GM21367 (cell line): ENCODE measurements around the gene FAM20A.

ENCODE experiments used
- ATAC-seq: cut with Tn5 transposase; IDR thresholded peaks from one replicate; pipeline ENCODE4 v1.9.1; 2021; ENCODE audit not compliant: unreplicated experiment

Gene FAM20A

GRCh38 chr17:68600931-68601564 is at the start of gene FAM20A:
FAM20A (minus strand) TSS chr17:68601367; CDS start chr17:68600666, 701 bp downstream.
- ATAC-seq, result no peak

DNA sequence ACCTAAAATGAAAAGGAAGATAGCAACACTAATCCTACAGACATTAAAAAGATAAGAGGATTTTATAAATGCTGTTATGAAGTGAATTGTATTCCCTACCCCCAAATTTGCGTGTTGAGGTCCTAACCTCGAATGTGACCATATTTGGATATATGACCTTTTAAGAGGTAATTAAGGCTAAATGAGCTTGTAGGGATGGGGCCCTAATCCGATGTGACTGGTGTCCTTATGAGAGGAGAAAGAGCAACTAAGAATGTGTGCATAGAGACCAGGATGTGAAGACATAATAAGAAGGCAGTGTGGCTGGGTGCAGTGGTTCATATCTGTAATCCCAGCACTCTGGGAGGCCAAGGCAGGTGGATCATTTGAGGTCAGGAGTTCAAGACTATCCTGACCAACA is 48.2 kb upstream of the FAM20A start:
- no peak for ATAC-seq

DNA sequence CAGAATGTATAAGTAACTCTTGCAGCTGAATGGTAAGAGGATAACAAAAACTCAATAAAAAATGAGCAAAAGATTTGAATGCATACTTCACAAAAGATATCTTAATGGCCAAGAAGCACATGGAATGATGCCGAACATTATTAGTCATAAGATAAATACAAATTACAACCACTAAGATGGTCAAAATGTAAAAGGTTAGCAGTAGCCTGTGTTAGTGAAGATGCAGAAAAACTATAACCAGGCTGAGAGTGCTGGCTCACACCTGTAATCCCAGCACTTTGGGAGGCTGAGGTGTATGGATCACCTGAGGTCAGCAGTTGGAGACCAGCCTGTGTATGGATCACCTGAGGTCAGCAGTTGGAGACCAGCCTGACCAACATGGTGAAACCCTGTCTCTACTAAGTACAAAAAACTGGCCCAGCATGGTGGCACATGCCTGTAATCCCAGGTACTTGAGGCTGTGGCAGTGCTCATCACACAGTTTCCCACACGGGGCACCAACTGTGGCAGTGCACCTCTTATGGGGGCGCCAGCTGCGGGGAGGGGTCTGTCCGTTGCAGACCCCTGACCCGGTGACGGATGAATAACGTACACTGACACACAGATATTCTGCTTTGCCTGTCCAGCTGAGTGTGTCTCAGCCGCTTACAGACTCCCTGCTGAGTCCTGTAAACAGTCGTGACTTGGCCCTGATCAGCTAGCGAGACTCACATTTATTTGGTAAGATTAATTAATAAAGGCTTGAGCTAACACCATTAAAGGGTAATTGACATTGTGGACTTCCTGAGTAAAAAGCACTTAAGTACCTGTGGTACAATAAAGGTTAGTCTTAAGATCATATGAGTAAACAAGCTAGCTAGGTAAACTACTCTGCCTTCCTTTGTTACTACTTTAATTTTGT is 45.7 kb upstream of the FAM20A start:
- ATAC-seq, result no peak

DNA sequence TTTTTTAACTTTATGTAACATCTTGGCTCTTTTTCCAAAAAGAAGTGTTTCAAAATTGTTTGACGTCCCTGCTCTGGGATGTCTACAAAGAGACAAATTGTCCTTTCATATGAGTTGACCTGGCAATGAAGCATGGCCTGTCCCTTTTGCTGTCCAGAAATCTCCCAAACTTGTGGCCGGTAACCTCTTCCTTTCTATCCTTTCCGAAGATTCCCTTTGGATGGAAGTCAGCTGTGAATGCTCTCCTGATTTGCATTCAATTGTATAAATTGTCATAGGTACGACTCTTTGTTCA is 40.9 kb upstream of the FAM20A start:
- ATAC-seq, result no peak

DNA sequence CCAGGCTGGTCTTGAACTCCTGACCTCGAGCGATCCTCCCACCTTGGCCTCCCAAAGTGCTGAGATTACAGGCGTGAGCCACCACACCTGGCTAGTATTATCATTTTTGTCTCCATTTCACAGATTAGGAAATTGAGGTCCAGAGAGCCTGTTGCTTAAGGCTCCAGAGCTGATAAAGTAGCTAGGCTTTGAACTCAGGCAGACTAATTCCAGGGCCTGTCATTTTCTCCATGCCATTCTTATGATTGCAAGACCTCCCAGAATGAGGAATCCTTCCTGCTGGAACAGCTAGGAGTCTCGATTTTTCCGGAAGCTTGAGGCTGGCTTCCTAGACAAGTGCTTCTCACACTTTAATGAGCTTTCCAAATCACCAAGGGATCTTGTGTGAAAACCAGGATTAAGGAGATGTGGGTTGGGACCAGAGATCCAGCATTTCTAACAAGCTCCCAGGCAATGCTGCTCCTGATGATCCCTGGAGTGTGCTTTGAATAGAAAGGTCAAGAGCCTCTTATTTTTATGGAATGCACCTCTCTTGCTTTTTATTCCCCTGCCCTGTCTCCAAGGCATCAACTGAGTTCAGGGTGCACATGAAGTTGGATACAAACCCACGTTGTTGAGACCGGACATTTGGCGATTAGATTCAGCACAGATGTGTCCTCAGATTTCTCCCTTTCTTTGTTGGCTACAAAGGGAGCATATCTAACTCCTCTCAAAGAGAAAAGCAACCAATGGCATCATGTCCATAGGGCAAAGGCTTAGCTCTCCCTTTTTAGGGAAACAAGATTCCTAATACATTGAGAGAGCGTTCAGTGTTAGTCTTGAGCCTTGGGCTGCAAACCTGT is 40.3 kb upstream of the FAM20A start:
- ATAC-seq, result no peak

GRCh38 chr17:68640242-68640989 is 39.2 kb upstream of the FAM20A start:
- no peak for ATAC-seq

GRCh38 chr17:68634345-68634876 is 33.2 kb upstream of the FAM20A start:
- no peak for ATAC-seq

DNA sequence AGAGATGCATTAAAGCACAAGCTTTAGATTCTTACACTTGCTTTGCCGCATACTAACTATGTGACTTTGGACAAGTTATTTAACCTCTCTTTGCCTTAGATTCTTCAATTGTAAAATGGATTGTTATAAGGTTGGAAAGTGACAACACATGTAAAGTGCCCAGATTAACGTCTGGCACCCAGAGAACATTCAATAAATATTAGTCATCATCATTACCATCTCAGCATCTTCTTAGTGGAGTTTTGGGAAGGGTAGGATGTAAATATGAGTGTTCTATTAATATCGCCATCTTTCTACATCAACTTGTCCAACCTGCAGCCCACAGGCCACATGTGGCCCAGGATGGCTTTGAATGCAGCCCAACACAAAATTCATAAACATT is 27.4 kb upstream of the FAM20A start:
- no peak for ATAC-seq

DNA sequence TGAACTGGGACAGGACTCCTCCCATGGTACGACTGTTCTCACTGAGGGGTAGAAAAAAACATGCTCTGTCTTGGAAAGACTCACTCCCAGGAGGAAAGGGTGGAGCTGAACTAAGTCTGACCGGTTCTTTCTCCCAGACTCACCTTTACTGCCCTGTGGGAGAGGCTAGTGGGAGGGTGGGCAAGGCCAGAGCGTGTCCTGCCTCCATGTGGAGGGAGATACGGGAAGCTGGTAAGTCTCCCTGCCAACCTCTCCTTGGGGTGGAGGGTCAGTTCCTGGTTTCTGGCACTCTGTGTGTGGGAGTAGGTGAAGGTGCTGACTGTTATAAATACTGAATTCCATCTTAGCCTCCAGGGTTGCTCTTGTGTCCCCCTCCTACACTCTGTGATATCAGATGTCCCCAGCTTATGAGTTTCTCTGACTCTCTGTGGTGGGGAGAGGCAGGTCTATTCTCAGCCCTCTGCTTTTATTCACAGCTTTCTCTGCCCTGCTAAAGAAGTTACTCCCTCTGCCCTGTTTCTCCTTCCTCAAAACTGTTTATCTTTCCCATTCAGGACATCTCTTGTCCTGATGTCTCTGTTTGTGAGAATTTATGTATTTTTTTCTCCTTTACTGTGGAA is 26.9 kb upstream of the FAM20A start:
- ATAC-seq, result no peak

DNA sequence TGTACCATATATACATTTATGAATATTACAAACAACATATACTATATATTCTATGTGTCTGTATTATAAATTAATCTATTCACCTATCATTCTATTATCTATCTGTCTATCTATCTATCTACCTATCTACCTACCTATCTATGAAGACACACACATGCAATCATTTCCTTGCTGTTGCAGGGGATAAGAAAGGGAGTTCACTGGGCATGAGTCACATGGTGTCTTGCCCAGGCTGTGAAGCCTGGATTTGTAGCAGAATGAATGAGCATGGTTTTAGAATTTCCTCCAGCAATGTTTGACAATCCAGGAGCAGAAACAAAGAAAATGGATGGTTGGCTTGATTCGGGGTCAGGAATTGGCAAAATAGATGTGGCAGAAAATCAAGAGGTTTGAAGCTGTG is 23.2 kb upstream of the FAM20A start:
- no peak for ATAC-seq

- ATAC-seq, result no peak
Observed at GRCh38 chr17:68623811-68624210, 22.6 kb upstream of the FAM20A start.

DNA sequence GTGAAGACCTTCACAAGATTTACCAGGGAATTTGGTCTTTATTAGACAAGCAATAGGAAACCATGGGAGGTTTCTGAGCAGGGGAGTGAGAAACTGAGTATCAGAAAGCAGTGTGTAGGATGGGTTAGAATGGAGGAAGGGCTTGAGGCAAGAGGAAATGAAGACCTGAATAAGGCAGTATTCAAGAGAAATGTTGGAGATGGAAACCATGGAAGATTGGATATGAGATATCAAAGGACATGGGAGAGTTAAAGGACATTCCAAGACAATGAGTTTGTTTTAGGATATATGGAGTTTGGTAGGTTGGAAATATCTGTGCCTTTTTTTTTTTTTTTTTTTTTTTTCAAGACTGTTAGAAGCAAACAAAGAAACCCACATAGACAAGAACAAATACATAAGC is 21.3 kb upstream of the FAM20A start:
- ATAC-seq, result no peak

DNA sequence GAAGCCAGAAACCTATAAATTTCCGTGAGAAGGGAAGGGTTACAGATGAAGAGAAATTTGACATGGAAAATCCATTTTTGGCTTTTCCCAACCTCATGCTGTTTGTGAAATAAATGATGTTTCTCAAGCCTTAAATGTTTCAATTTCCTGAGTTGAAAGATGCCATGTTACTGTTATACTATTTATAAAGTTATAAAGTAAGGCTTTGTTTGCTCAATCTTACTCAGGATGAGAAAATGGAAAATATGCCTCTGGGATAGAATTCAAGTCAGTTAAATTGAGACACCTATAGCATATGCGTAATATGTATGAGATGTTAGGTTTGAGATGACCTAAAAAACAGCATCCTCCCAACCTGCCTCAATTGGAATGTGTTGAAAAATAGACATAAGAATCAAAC is 19.9 kb upstream of the FAM20A start:
- no peak for ATAC-seq

DNA sequence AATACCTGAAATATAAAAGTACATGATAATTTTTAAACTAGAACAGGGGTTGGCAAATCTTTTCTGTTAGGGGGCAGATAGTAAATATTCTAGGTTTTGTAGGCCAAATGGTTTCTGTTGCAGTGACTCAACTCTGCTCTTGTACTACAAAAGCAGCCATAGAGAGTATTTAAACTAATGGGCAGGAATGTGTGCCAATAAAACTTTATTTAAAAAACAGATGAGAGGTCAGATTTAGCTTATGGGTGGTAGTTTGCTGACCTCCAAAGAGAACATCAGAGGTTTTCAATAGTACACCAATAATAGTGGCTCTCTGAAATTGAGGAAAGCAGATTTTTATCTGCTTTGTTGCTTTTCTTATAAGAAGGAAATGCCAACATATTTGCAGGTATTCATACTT is 15.2 kb upstream of the FAM20A start:
- no peak for ATAC-seq

DNA sequence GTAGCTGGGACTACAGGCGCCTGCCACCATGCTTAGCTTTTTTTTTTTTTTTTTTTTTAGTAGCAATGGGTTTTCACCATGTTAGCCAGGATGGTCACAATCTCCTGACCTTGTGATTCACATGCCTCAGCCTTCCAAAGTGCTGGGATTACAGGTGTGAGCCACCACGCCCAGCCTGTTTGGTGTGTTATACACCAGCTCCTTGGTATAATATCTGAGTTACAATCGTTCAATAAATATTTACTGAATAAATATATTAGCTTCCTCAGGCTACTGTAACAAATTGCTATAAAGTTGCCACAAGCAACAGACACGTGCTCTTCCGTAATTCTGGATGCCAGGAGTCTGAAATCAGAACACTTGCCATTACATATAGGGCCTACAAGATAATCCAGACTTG is 13.6 kb upstream of the FAM20A start:
- no peak for ATAC-seq

- ATAC-seq, result no peak
Observed at GRCh38 chr17:68613739-68614298, 12.7 kb upstream of the FAM20A start.

GRCh38 chr17:68612923-68613292 is 11.7 kb upstream of the FAM20A start:
- no peak for ATAC-seq

DNA sequence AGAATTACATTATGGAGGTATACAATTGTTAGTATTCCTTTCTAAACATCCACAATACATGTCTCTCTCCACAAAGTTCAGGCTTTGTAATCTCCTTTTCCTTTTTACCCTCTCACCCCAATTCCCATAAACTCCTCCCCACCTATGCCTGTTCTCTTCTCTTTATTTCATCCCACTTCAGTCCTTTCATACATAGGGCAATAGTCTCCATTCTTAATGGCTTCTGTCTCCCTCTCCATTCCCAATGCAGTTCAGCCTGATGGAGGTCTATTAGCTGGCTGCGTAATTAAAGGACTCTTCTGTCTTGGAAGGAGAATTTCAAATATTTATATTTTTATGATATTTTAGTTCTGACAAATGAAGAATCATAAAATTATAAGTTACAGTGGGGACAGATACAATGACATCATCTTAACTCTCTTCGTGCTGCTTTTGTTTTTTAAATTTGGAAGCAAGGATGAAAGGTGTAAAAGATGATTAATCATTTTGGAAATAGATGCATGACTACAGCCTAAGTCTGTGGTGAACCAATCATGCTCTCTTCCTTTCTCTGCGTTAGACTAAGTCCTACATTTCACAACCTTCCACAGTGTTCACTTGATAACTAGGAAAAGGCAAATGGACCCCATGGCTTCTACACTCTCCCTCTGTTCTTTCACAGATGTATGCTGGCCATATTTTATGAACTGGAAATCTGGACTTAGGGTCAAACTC is 11.2 kb upstream of the FAM20A start:
- ATAC-seq, result no peak

- no peak for ATAC-seq
Observed at GRCh38 chr17:68611353-68612208, 10.4 kb upstream of the FAM20A start.
